ENCODE results near the gene NFX1. TPM values are rescaled to one million over a fixed set of nuclear protein-coding genes. Genes with fewer than 3 reads are reported as not detected.

NFX1 gene
- total RNA-seq, 1 donor from 2014 or later, result 27.8 TPM

DNA sequence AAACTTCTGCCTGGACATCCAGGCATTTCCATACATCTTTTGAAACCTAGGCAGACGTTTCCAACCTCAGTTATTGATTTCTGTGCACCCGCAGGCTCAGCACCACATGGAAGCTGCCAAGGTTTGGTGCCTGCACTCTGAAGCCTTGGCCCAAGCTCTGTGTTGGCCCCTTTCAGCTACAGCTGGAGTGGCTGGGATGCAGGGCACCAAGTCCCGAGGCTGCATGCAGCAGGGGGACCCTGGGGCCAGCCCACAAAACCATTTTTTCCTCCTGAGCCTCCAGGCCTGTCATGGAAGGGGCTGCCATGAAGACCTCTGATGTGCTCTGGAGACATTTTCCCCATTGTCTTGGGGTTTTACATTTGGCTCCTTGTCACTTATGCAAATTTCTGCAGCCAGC, 49.9 kb downstream of the NFX1 start:
- H3K27ac Mint-ChIP-seq (ENCODE audit: unreplicated experiment), result no peak overlapping the region
- Histone ChIP-seq H2AFZ (ENCODE audit: low read depth, low read length) (no peak overlapping the region), H3K79me2 (ENCODE audit: insufficient read depth, low read length) (no peaks in the 10 kb centered on the region), H3K36me3 (ENCODE audit: insufficient read depth, low read length) (peaks cover 38% of the 10 kb centered on the region), H4K20me1 (ENCODE audit: insufficient read depth, low read length) (no peaks in the 10 kb centered on the region), H3K4me3 (ENCODE audit: insufficient read depth, low read depth, low read length) (no peak overlapping the region), H3K27me3 (ENCODE audit: insufficient read depth, low read length) (no peaks in the 10 kb centered on the region), H3K9me3 (ENCODE audit: insufficient read depth, low read depth, low read length) (peaks cover 10% of the 10 kb centered on the region), H3K4me2 (ENCODE audit: low read length) (no peak overlapping the region), H3K4me1 (ENCODE audit: insufficient read depth, low read length) (no peaks in the 10 kb centered on the region), H3K9ac (ENCODE audit: low read length) (no peak overlapping the region), H3K27ac (ENCODE audit: low read depth, low read length) (no peak overlapping the region)
- no peak for TF ChIP-seq EZH2 (IDR thresholded peaks at IDR 0.05; ENCODE audit: insufficient read depth, low read length)
- TF ChIP-seq, protein P1, sequence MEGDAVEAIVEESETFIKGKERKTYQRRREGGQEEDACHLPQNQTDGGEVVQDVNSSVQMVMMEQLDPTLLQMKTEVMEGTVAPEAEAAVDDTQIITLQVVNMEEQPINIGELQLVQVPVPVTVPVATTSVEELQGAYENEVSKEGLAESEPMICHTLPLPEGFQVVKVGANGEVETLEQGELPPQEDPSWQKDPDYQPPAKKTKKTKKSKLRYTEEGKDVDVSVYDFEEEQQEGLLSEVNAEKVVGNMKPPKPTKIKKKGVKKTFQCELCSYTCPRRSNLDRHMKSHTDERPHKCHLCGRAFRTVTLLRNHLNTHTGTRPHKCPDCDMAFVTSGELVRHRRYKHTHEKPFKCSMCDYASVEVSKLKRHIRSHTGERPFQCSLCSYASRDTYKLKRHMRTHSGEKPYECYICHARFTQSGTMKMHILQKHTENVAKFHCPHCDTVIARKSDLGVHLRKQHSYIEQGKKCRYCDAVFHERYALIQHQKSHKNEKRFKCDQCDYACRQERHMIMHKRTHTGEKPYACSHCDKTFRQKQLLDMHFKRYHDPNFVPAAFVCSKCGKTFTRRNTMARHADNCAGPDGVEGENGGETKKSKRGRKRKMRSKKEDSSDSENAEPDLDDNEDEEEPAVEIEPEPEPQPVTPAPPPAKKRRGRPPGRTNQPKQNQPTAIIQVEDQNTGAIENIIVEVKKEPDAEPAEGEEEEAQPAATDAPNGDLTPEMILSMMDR (IDR thresholded peaks at IDR 0.05; ENCODE audit: insufficient read depth, low read depth, low read length), result no peak
- H3K9me3 Mint-ChIP-seq (ENCODE audit: unreplicated experiment), result peaks cover 22% of the 10 kb centered on the region
- H3K4me1 Mint-ChIP-seq (ENCODE audit: low read depth, unreplicated experiment), result no peaks in the 10 kb centered on the region
- FAIRE-seq (no peak), DNase-seq (ENCODE audit: low read depth) (no peak)
- H3K27me3 Mint-ChIP-seq (ENCODE audit: low read depth, unreplicated experiment), result no peaks in the 10 kb centered on the region
- peaks cover 32% of the 10 kb centered on the region for H3K36me3 Mint-ChIP-seq (ENCODE audit: low read depth, unreplicated experiment)
- H3K4me3 Mint-ChIP-seq (ENCODE audit: unreplicated experiment), result no peak overlapping the region

DNA sequence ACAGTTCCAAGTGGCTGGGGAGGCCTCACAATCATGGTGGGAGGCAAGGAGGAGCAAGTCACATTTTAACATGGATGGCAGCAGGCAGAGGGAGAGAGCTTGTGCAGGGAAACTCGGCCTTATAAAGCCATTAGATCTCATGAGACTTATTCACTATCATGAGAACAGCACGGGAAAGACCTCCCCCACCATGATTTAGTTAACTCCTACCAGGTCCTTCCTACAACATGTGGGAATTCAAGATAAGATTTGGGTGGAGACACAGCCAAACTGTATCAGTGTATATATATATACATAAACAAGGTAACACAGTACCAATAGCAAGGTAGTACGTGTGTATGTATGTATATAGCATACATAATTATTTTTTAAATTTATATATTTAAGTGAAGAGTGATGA, 50.9 kb downstream of the NFX1 start:
- peaks cover 22% of the 10 kb centered on the region for H3K9me3 Mint-ChIP-seq (ENCODE audit: unreplicated experiment)
- no peaks in the 10 kb centered on the region for H3K27me3 ChIP-seq (ENCODE audit: insufficient read depth, low read length)
- no peak overlapping the region for H3K4me2 ChIP-seq (ENCODE audit: low read length)
- TF ChIP-seq EZH2 (IDR thresholded peaks at IDR 0.05; ENCODE audit: insufficient read depth, low read length), result no peak
- TF ChIP-seq, protein P1 (IDR thresholded peaks at IDR 0.05; ENCODE audit: insufficient read depth, low read depth, low read length), result no peak
- H3K27ac Mint-ChIP-seq (ENCODE audit: unreplicated experiment), result no peak overlapping the region
- H3K9me3 ChIP-seq (ENCODE audit: insufficient read depth, low read depth, low read length), result peaks cover 10% of the 10 kb centered on the region
- peaks cover 33% of the 10 kb centered on the region for H3K36me3 Mint-ChIP-seq (ENCODE audit: low read depth, unreplicated experiment)
- H3K4me3 Mint-ChIP-seq (ENCODE audit: unreplicated experiment), result no peak overlapping the region
- H3K79me2 ChIP-seq (ENCODE audit: insufficient read depth, low read length), result no peaks in the 10 kb centered on the region
- no peaks in the 10 kb centered on the region for H3K4me1 ChIP-seq (ENCODE audit: insufficient read depth, low read length)
- H4K20me1 ChIP-seq (ENCODE audit: insufficient read depth, low read length), result no peaks in the 10 kb centered on the region
- FAIRE-seq, result no peak
- H3K27me3 Mint-ChIP-seq (ENCODE audit: low read depth, unreplicated experiment), result no peaks in the 10 kb centered on the region
- no peak overlapping the region for H3K27ac ChIP-seq (ENCODE audit: low read depth, low read length)
- H2AFZ ChIP-seq (ENCODE audit: low read depth, low read length), result no peak overlapping the region
- no peak overlapping the region for H3K9ac ChIP-seq (ENCODE audit: low read length)
- no peak for DNase-seq (ENCODE audit: low read depth)
- H3K36me3 ChIP-seq (ENCODE audit: insufficient read depth, low read length), result peaks cover 42% of the 10 kb centered on the region
- H3K4me1 Mint-ChIP-seq (ENCODE audit: low read depth, unreplicated experiment), result no peaks in the 10 kb centered on the region
- no peak overlapping the region for H3K4me3 ChIP-seq (ENCODE audit: insufficient read depth, low read depth, low read length)

DNA sequence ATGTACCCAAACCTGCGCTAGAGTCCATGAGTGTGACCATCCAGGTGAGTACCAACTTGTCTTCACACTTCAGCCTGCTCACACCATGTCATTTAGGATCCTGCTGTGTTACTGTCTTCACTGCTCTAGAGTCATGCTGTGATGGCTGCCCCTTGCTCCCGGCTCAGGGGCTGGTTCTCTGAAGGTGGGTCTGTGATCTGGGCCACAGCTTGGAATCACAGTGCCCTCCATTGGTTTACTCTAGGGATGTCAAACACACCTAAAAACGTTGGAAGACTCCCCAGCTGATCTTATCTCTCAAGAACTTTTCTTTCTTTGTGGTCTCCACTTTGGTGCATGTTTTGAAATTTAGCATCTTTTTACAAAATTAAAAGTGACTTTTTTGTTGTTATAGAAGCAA, 53.8 kb downstream of the NFX1 start:
- Histone ChIP-seq H3K79me2 (ENCODE audit: insufficient read depth, low read length) (no peaks in the 10 kb centered on the region), H3K4me3 (ENCODE audit: insufficient read depth, low read depth, low read length) (no peak overlapping the region), H3K27me3 (ENCODE audit: insufficient read depth, low read length) (no peaks in the 10 kb centered on the region), H3K9me3 (ENCODE audit: insufficient read depth, low read depth, low read length) (peaks cover 6% of the 10 kb centered on the region), H3K4me2 (ENCODE audit: low read length) (no peak overlapping the region), H2AFZ (ENCODE audit: low read depth, low read length) (no peak overlapping the region), H3K36me3 (ENCODE audit: insufficient read depth, low read length) (peaks cover 52% of the 10 kb centered on the region), H3K9ac (ENCODE audit: low read length) (no peak overlapping the region), H3K4me1 (ENCODE audit: insufficient read depth, low read length) (no peaks in the 10 kb centered on the region), H4K20me1 (ENCODE audit: insufficient read depth, low read length) (no peaks in the 10 kb centered on the region), H3K27ac (ENCODE audit: low read depth, low read length) (no peak overlapping the region)
- no peaks in the 10 kb centered on the region for H3K27me3 Mint-ChIP-seq (ENCODE audit: low read depth, unreplicated experiment)
- TF ChIP-seq, protein P1 (IDR thresholded peaks at IDR 0.05; ENCODE audit: insufficient read depth, low read depth, low read length), result no peak
- no peak for TF ChIP-seq EZH2 (IDR thresholded peaks at IDR 0.05; ENCODE audit: insufficient read depth, low read length)
- peaks cover 19% of the 10 kb centered on the region for H3K9me3 Mint-ChIP-seq (ENCODE audit: unreplicated experiment)
- H3K4me3 Mint-ChIP-seq (ENCODE audit: unreplicated experiment), result no peak overlapping the region
- H3K4me1 Mint-ChIP-seq (ENCODE audit: low read depth, unreplicated experiment), result no peaks in the 10 kb centered on the region
- no peak for DNase-seq (ENCODE audit: low read depth)
- H3K36me3 Mint-ChIP-seq (ENCODE audit: low read depth, unreplicated experiment), result peaks cover 43% of the 10 kb centered on the region
- FAIRE-seq, result no peak
- H3K27ac Mint-ChIP-seq (ENCODE audit: unreplicated experiment), result no peak overlapping the region
